Stimulated activated CD8-positive, alpha-beta memory T cell treated with anti-CD3 and anti-CD28 coated beads, Interleukin-2, amount 100 ng/mL, for 48 hours (primary cell): ENCODE results near the gene ZDHHC1.

Source experiments
- DNase-seq, 2 donors: peaks; one replicate each; pipeline ENCODE4 v3.0.0-alpha.2; 2020; ENCODE audit warnings: low read depth in 2 of 2

Gene ZDHHC1

GRCh38 chr16:67447508-67448076, 31.3 kb upstream of the ZDHHC1 start:
- DNase-seq: peak; percentile 56 to 71

GRCh38 chr16:67446968-67447507, 30.8 kb upstream of the ZDHHC1 start:
- no peak for DNase-seq

- DNase-seq: no peak
Observed at GRCh38 chr16:67445913-67446907, 29.9 kb upstream of the ZDHHC1 start.

- no peak for DNase-seq
Observed at GRCh38 chr16:67445441-67445912, 29.2 kb upstream of the ZDHHC1 start.

- DNase-seq: no peak
Observed at GRCh38 chr16:67445126-67445426, 28.8 kb upstream of the ZDHHC1 start.

GRCh38 chr16:67444259-67445125, 28.2 kb upstream of the ZDHHC1 start:
- DNase-seq: no peak

- DNase-seq: no peak
Observed at GRCh38 chr16:67443265-67443664, 27.0 kb upstream of the ZDHHC1 start.

- DNase-seq: no peak
Observed at GRCh38 chr16:67442581-67443255, 26.4 kb upstream of the ZDHHC1 start.

- DNase-seq: no peak
Observed at GRCh38 chr16:67441907-67442306, 25.6 kb upstream of the ZDHHC1 start.

- DNase-seq: no peak
Observed at GRCh38 chr16:67441271-67441753, 25.0 kb upstream of the ZDHHC1 start.

- no peak for DNase-seq
Observed at GRCh38 chr16:67438824-67439393, 22.6 kb upstream of the ZDHHC1 start.

GRCh38 chr16:67438098-67438791, 22.0 kb upstream of the ZDHHC1 start:
- DNase-seq: no peak

- no peak for DNase-seq
Observed at GRCh38 chr16:67437513-67437912, 21.2 kb upstream of the ZDHHC1 start.

- DNase-seq: no peak
Observed at GRCh38 chr16:67436640-67437193, 20.4 kb upstream of the ZDHHC1 start.

GRCh38 chr16:67435758-67436164, 19.5 kb upstream of the ZDHHC1 start:
- DNase-seq: no peak

GRCh38 chr16:67433131-67433719, 16.9 kb upstream of the ZDHHC1 start:
- DNase-seq: no peak

GRCh38 chr16:67432506-67432890, 16.2 kb upstream of the ZDHHC1 start:
- DNase-seq: no peak

- no peak for DNase-seq
Observed at GRCh38 chr16:67431775-67432505, 15.7 kb upstream of the ZDHHC1 start.
